ENCODE data around the gene MROH2B. TPM values are rescaled to one million over a fixed set of nuclear protein-coding genes. Genes with fewer than 3 reads are reported as not detected.
"Not testable (repeated sequence)": the region's sequence is repeated elsewhere in the genome, so short reads cannot be mapped to it uniquely, and the experiment has no call there.

Gene MROH2B
- total RNA-seq, 1 donor: not detected

GRCh38 chr5:41043109-41043747, 27.9 kb downstream of the MROH2B start:
- DNase-seq (ENCODE audit: low read depth): no peak
- H3K4me3 ChIP-seq (ENCODE audit: low read depth, low read length): no peak overlapping the region
- no peak for TF ChIP-seq CTCF (IDR thresholded peaks at IDR 0.05; ENCODE audit: insufficient read depth, low read depth, low read length)

- TF ChIP-seq CTCF (IDR thresholded peaks at IDR 0.05; ENCODE audit: insufficient read depth, low read depth, low read length): no peak
- H3K4me3 ChIP-seq (ENCODE audit: low read depth, low read length): no peak overlapping the region
- no peak for DNase-seq (ENCODE audit: low read depth)
These were observed 38.2 kb downstream of the MROH2B start for GRCh38 chr5:41032973-41033372.

- not testable (repeated sequence) for H3K4me3 ChIP-seq (ENCODE audit: low read depth, low read length); DNase-seq (ENCODE audit: low read depth)
These were observed 48.5 kb downstream of the MROH2B start for GRCh38 chr5:41022600-41022999.

GRCh38 chr5:41012318-41012717, 58.8 kb downstream of the MROH2B start:
- DNase-seq (ENCODE audit: low read depth): no peak
- no peak for TF ChIP-seq CTCF (IDR thresholded peaks at IDR 0.05; ENCODE audit: insufficient read depth, low read depth, low read length)
- no peak overlapping the region for H3K4me3 ChIP-seq (ENCODE audit: low read depth, low read length)

- H3K4me3 ChIP-seq (ENCODE audit: low read depth, low read length): no peak overlapping the region
- no peak for TF ChIP-seq CTCF (IDR thresholded peaks at IDR 0.05; ENCODE audit: insufficient read depth, low read depth, low read length)
- no peak for DNase-seq (ENCODE audit: low read depth)
These were observed 60.6 kb downstream of the MROH2B start for GRCh38 chr5:41010572-41010971.

GRCh38 chr5:41009232-41009631, 61.9 kb downstream of the MROH2B start:
- DNase-seq (ENCODE audit: low read depth): no peak
- H3K4me3 ChIP-seq (ENCODE audit: low read depth, low read length): no peak overlapping the region
- TF ChIP-seq CTCF (IDR thresholded peaks at IDR 0.05; ENCODE audit: insufficient read depth, low read depth, low read length): no peak

GRCh38 chr5:41004931-41005330, 66.2 kb downstream of the MROH2B start:
- TF ChIP-seq CTCF (IDR thresholded peaks at IDR 0.05; ENCODE audit: insufficient read depth, low read depth, low read length): no peak
- DNase-seq (ENCODE audit: low read depth): no peak
- H3K4me3 ChIP-seq (ENCODE audit: low read depth, low read length): no peak overlapping the region

All from fibroblast of villous mesenchyme (primary cell).